Ishikawa (cell line): ENCODE data around the gene IER2.

Source experiments
- CEBPB ChIP-seq: IDR thresholded peaks from 2 replicates; pipeline ENCODE4 v1.6.1; 2012
- CREB1 ChIP-seq: IDR thresholded peaks from 2 replicates; pipeline ENCODE4 v1.6.1; 2012; ENCODE audit warnings: low read depth
- EGR1 ChIP-seq: IDR thresholded peaks from 2 replicates; pipeline ENCODE4 v1.6.1; 2012
- EP300 ChIP-seq: IDR thresholded peaks from 2 replicates; pipeline ENCODE4 v1.6.1; 2012; ENCODE audit warnings: borderline replicate concordance
- FOXM1 ChIP-seq: IDR thresholded peaks from 2 replicates; pipeline ENCODE4 v1.6.1; 2012; ENCODE audit warnings: low read depth, borderline replicate concordance
- MAX ChIP-seq: IDR thresholded peaks from 2 replicates; pipeline ENCODE4 v1.6.1; 2012
- NFIC ChIP-seq: IDR thresholded peaks from 2 replicates; pipeline ENCODE4 v1.6.1; 2012
- RAD21 ChIP-seq: IDR thresholded peaks from 2 replicates; pipeline ENCODE4 v1.6.1; 2012; ENCODE audit warnings: low read depth
- TAF1 ChIP-seq: IDR thresholded peaks from 2 replicates; pipeline ENCODE4 v1.6.1; 2012; ENCODE audit warnings: low read depth, mild to moderate bottlenecking
- TCF12 ChIP-seq: IDR thresholded peaks from 2 replicates; pipeline ENCODE4 v1.6.1; 2012; ENCODE audit warnings: low read depth
- TEAD4 ChIP-seq: IDR thresholded peaks from 2 replicates; pipeline ENCODE4 v1.6.1; 2012
- USF1 ChIP-seq: IDR thresholded peaks from 2 replicates; pipeline ENCODE4 v1.6.1; 2012
- YY1 ChIP-seq: IDR thresholded peaks from 2 replicates; pipeline ENCODE4 v1.6.1; 2012; ENCODE audit warnings: low read depth
- ZBTB7A ChIP-seq: IDR thresholded peaks from 2 replicates; pipeline ENCODE4 v1.6.1; 2012; ENCODE audit warnings: low read depth
- TF ChIP-seq, protein P1 (sequence below): IDR thresholded peaks from 2 replicates; pipeline ENCODE4 v1.6.1; 2012; ENCODE audit warnings: low read depth, mild to moderate bottlenecking

The IER2 gene

DNA sequence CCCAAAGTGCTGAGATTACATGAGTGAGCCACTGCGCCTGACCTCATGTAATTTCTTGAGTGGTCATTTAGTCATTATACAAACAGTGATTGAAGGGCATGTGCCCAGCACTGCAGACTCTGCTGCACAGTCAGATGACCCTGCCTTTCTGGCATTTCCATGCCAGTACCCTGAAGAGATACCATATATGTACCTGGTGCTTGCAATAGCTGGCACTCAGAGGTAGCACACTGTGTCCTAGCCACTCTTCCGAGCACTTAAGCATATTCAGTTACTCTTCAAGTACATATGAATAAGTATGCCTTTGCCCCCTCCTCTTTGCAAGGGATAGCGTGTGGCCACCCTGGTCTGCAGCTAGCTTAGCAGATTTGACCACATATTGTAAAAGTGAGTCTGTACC, 15.6 kb upstream of the IER2 start:
- no peak for TF ChIP-seq EGR1
- TF ChIP-seq NFIC = no peak
- no peak for TF ChIP-seq FOXM1
- TF ChIP-seq ZBTB7A = no peak
- no peak for TF ChIP-seq TCF12
- no peak for TF ChIP-seq MAX
- no peak for TF ChIP-seq USF1
- TF ChIP-seq, protein P1, sequence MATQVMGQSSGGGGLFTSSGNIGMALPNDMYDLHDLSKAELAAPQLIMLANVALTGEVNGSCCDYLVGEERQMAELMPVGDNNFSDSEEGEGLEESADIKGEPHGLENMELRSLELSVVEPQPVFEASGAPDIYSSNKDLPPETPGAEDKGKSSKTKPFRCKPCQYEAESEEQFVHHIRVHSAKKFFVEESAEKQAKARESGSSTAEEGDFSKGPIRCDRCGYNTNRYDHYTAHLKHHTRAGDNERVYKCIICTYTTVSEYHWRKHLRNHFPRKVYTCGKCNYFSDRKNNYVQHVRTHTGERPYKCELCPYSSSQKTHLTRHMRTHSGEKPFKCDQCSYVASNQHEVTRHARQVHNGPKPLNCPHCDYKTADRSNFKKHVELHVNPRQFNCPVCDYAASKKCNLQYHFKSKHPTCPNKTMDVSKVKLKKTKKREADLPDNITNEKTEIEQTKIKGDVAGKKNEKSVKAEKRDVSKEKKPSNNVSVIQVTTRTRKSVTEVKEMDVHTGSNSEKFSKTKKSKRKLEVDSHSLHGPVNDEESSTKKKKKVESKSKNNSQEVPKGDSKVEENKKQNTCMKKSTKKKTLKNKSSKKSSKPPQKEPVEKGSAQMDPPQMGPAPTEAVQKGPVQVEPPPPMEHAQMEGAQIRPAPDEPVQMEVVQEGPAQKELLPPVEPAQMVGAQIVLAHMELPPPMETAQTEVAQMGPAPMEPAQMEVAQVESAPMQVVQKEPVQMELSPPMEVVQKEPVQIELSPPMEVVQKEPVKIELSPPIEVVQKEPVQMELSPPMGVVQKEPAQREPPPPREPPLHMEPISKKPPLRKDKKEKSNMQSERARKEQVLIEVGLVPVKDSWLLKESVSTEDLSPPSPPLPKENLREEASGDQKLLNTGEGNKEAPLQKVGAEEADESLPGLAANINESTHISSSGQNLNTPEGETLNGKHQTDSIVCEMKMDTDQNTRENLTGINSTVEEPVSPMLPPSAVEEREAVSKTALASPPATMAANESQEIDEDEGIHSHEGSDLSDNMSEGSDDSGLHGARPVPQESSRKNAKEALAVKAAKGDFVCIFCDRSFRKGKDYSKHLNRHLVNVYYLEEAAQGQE = no peak
- no peak for TF ChIP-seq TAF1

DNA sequence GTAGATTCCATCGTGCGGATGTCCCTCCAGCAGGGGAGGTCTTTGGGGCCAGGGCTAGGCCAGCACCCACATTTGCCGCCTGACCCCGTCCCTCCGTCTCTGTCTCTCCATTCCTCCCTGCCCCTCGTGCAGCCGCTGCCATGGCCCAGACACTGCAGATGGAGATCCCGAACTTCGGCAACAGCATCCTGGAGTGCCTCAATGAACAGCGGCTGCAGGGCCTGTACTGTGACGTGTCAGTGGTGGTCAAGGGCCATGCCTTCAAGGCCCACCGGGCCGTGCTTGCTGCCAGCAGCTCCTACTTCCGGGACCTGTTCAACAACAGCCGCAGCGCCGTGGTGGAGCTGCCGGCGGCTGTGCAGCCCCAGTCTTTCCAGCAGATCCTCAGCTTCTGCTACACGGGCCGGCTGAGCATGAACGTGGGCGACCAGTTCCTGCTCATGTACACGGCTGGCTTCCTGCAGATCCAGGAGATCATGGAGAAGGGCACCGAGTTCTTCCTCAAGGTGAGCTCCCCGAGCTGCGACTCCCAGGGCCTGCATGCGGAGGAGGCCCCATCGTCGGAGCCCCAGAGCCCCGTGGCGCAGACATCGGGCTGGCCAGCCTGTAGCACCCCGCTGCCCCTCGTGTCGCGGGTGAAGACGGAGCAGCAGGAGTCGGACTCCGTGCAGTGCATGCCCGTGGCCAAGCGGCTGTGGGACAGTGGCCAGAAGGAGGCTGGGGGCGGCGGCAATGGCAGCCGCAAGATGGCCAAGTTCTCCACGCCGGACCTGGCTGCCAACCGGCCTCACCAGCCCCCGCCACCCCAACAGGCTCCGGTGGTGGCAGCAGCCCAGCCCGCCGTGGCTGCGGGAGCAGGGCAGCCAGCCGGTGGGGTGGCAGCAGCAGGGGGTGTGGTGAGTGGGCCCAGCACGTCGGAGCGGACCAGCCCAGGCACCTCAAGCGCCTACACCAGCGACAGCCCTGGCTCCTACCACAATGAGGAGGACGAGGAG, 14.8 kb upstream of the IER2 start:
- TF ChIP-seq CREB1 (no peak), MAX (no peak), TCF12 (no peak), YY1 (no peak), EGR1 (no peak), CEBPB (no peak), TEAD4 (no peak), EP300 (no peak), RAD21 (no peak), FOXM1 (no peak)
- TF ChIP-seq, protein P1 = no peak

DNA sequence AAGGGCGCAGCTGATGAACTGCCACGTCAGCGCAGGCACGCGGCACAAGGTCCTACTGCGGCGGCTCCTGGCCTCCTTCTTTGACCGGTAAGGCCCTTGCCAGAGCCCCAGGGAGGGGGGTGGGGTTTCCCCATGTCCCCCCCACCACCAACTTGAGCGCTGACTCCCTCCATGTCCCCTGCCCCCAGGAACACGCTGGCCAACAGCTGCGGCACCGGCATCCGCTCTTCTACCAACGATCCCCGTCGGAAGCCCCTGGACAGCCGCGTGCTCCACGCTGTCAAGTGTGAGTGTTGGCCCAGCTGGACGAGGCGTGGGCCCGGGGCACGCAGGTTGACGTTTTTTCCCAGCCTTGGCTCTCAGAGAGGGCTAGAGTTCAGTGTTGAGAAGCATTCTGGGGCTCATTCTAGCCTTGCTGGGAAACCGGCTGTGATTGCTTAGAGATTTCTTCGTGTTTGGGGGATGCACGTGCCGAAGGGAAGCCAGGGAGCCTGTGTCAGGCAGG, 12.9 kb upstream of the IER2 start:
- no peak for TF ChIP-seq EP300
- no peak for TF ChIP-seq YY1
- TF ChIP-seq TCF12 = no peak
- no peak for TF ChIP-seq RAD21
- TF ChIP-seq TEAD4 = no peak
- TF ChIP-seq USF1 = no peak
- TF ChIP-seq CEBPB = no peak
- TF ChIP-seq EGR1 = no peak
- TF ChIP-seq TAF1 = no peak

DNA sequence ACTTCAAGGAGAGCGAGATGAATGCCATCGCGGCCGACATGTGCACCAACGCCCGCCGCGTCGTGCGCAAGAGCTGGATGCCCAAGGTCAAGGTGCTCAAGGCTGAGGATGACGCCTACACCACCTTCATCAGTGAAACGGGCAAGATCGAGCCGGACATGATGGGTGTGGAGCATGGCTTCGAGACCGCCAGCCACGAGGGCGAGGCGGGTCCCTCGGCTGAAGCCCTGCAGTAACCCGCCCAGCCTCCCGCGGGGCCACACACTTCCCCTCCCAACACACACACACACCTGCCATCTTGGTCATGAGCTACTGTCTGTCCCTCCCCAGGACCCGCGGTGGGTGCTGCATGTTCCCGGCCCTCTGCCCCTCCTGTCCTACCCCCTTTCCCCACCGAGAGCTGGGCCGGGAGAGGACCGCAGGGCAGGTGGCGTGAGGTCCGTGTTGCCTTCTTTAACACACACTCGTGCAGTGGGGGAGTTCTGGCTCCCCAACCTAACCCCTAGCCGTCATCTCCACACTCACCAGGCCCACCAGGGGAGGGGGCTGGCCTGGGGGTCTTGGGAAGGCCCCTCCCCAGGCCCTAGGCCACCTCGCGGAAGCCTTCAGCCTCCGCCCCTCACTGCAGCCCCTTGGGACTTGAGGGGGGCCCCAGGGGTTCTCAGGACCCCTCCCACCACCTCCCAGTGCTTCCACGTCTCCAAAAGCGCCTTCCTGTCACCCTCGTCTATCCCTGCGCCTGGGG, 11.9 kb upstream of the IER2 start:
- TF ChIP-seq CEBPB (no peak), ZBTB7A (no peak), CREB1 (no peak), MAX (no peak), FOXM1 (no peak), USF1 (no peak), TCF12 (no peak), TEAD4 (no peak), EGR1 (no peak), TAF1 (no peak), NFIC (no peak), EP300 (no peak), RAD21 (no peak), YY1 (no peak)
- TF ChIP-seq, protein P1 = no peak
